Fibroblast of villous mesenchyme (primary cell): ENCODE results near the gene DGKI. TPM values are rescaled to one million over a fixed set of nuclear protein-coding genes. Genes with fewer than 3 reads are reported as not detected.
A peak's percentile ranks its signal among the peaks of the same experiment; 100 is the strongest.

Experiments used
- DNase-seq: peaks from one replicate; pipeline ENCODE4 v3.0.0-alpha.2; 2010; ENCODE audit warnings: low read depth
- H3K4me3 ChIP-seq: 2 replicates; pipeline ENCODE4 v1.5.1; 2011; ENCODE audit warnings: low read depth, mild to moderate bottlenecking, low read length
- total RNA-seq: library from RNA; depleted of rRNA; stranded (reverse); fragments of >200 nt; gene quantifications from 2 replicates; pipeline ENCODE4 v1.2.3, GENCODE V29; 2012
- TF ChIP-seq, protein P1 (sequence below): IDR thresholded peaks from 2 replicates; pipeline ENCODE4 v1.5.1; 2012; ENCODE audit warnings: low read depth, mild to moderate bottlenecking, low read length; ENCODE audit not compliant: insufficient read depth

The DGKI gene
- total RNA-seq, 1 donor: 3.5 TPM

DNA sequence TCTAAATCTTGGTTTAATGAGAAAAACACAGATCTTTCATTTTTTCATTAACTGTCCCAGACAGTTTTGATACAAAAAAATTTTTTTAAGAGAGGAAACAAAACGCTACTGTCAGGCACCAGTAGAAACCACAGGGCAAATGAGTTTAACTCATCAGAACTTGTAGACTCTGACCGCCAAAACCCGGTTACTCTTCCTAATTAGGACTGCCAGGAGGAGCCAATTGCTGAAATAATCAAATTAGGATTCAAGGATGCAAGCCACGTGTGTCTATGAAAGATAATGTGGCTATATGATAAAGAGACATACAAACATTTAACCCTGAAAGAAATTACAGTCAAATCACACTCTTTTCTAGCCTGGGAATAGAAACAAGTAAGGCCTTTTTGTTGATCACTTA lies 154.4 kb downstream of the DGKI start:
- DNase-seq: no peak
- TF ChIP-seq, protein P1, sequence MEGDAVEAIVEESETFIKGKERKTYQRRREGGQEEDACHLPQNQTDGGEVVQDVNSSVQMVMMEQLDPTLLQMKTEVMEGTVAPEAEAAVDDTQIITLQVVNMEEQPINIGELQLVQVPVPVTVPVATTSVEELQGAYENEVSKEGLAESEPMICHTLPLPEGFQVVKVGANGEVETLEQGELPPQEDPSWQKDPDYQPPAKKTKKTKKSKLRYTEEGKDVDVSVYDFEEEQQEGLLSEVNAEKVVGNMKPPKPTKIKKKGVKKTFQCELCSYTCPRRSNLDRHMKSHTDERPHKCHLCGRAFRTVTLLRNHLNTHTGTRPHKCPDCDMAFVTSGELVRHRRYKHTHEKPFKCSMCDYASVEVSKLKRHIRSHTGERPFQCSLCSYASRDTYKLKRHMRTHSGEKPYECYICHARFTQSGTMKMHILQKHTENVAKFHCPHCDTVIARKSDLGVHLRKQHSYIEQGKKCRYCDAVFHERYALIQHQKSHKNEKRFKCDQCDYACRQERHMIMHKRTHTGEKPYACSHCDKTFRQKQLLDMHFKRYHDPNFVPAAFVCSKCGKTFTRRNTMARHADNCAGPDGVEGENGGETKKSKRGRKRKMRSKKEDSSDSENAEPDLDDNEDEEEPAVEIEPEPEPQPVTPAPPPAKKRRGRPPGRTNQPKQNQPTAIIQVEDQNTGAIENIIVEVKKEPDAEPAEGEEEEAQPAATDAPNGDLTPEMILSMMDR: no peak
- no peak overlapping the region for H3K4me3 ChIP-seq

DNA sequence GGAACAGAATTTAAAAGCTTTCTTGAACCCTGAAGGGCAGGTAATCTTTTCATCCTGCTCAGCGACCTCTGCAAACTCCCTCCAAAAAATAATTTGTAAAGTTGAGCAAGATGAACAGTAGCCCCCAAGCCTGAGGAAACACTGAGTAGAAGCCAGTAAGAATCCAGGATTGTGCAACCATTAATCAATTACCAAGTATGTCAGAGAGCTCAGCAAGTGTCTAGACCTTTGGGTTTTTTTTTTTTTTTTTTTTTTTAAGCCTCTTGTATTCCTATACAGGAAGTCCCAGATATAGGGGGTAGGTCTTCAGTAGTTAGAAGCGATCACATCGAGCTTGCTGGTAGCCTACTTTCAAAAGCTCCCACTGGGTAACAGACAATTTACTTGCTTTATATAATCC lies 155.2 kb downstream of the DGKI start:
- no peak overlapping the region for H3K4me3 ChIP-seq
- TF ChIP-seq, protein P1: no peak
- DNase-seq: no peak

DNA sequence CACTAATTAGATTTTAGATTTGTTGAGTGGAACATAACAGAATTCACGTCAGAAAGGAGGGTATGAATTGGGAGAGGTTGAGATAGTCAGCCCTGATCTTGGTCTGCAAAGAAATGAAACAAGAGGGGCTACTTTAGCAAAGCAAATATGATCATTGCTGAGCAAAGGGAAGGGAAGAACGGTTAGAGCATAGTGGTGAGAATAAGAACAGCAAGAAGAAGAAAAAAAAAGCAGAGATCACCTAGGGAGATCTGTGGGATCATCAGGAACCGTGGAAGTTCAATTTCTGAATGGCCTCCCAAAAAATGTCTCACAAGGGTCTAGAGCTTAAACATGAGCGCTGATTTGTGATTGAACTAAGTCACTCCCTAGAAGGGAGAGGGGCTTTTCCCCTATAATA lies 156.1 kb downstream of the DGKI start:
- H3K4me3 ChIP-seq: no peak overlapping the region
- TF ChIP-seq, protein P1: no peak
- DNase-seq: no peak

DNA sequence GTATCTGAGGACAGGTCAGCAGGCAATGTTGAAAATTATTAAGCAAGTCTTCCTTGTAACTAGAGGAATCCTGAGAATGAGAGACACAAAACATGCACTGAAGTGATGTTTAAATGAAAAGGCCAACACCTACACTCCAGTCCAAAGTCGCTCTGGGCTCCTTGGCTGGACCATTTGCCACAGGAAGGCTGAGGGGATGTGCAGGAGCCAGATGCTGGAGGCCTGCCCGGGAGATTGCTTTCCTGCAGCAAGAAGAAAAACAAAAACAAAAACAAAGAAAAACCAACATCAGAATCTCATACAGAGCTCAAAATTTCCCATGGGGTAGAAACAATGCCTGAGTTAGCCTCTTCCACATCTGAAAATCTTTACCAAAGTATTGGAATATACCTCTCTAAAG lies 157.0 kb downstream of the DGKI start:
- TF ChIP-seq, protein P1: no peak
- no peak overlapping the region for H3K4me3 ChIP-seq
- no peak for DNase-seq

DNA sequence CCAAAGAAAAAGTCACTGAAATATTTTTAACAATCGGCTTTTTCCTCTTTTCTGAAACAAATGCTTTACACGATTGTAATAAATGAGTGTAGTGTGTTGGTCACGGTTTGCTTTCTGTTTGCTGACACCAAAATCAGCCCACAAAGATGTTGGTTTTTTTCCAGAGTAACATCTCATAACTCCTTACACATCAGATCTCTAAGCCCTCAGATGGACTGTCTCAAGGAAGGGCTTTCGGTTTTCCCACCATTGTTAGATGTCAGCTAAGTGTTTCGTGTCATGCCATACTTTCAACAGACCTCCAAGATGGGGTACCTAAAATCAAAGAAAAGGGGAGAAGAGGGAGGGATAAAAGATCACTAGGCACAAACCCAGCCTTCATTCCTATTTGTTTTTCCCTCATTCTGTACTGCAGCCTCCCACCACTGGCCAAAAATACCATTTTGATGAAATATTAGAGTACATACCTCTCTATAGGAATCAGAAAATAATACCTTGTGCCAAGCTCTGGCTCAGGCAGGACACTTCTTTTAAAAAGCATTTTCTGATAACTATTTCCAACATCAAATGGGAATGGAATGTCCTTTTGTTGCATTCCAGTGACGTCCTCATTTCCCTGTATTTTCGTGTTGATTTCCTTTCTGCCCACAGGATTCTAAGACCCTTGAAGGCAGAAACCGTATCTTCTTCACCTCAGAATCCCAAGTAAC lies 159.1 kb downstream of the DGKI start:
- no peak overlapping the region for H3K4me3 ChIP-seq
- TF ChIP-seq, protein P1: no peak
- peak; percentile 37 for DNase-seq

DNA sequence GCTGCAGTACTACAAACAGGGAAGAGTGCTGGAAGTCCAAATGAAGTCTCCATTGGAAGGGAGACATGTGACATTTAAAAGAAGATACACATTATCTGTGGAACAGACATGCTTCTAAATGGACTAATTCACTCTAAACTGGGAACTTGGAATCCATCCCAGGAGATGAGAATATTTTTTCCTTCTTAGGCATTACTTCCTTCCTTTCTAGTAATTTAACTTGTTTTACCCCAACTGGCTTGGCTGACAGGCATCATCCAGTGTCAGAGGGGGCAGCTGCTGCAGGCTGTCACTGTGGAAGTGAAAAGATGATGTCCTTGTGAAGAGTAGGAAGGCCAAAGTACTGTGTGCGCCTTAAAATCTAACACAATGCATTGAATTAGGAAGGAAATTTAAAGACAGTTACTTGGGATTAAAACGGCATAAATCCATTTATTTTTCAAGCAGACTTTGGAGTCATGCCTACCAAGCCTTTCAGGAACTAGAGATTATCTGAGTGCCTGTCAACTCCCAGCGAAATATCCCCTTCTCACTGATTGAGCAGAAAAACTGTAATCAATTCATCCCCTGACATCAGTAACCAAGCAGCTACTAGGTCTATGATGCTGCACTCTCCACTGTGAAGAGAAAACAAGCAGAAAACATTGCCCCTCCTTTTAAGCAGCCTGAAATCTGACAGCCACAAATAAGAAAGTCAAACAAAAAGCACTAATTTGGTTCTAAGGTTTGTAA lies 161.2 kb downstream of the DGKI start:
- TF ChIP-seq, protein P1: no peak
- H3K4me3 ChIP-seq: no peak overlapping the region
- DNase-seq: no peak
